Lower leg skin (tissue), 4 donors: ENCODE results near the gene HK1. TPM values are rescaled to one million over a fixed set of nuclear protein-coding genes. Genes with fewer than 3 reads are reported as not detected.
"Not testable (repeated sequence)": the region's sequence is repeated elsewhere in the genome, so short reads cannot be mapped to it uniquely, and the experiment has no call there.

Experiments
- DNase-seq, 2 donors: peaks; one replicate each; pipeline ENCODE4 v3.0.0-alpha.2; 2019; ENCODE audit warnings: low spot score in 2 of 2
- H3K4me3 ChIP-seq: fragments of 200-600 bp; sonication (generic); 2 replicates; pipeline ENCODE4 v1.5.1; 2017; ENCODE audit warnings: mild to moderate bottlenecking, low read depth; ENCODE audit not compliant: poor library complexity, severe bottlenecking
- CTCF ChIP-seq, 3 donors: fragments of 450-650 bp; IDR thresholded peaks; one replicate each; pipeline ENCODE4 v1.5.1; 2016; ENCODE audit warnings: antibody characterized with exemption in 3 of 3, mild to moderate bottlenecking in 3 of 3, moderate library complexity in 2 of 3
- POLR2A ChIP-seq, 2 donors: fragments of 450-650 bp; IDR thresholded peaks; one replicate each; pipeline ENCODE4 v1.6.1; 2016 to 2017; ENCODE audit warnings: antibody characterized with exemption in 2 of 2, mild to moderate bottlenecking in 1 of 2, moderate library complexity in 1 of 2
- WGBS, 2 donors: methylation state at CpG; one replicate each; pipeline ENCODE4 v1.1.5; 2018; 5-methylcytosine and 5-hydroxymethylcytosine counted together
- intact Hi-C: fragments of 100-400 bp; cut with DNase I; formaldehyde crosslinking; loops from one replicate; pipeline ENCODE4 v1.15.0; 2023; ENCODE audit warnings: low total_unique reads
- total RNA-seq, 4 donors: library from RNA; depleted of rRNA; stranded (reverse); fragments of >200 nt; gene quantifications; one replicate each; pipeline ENCODE4 v1.1.0, GENCODE V29; 2016

Gene HK1
- total RNA-seq, 4 donors from 2014 or later: 117 to 162 (median 158) TPM

GRCh38 chr10:69281507-69282413 is 3.5 kb downstream of the HK1 start:
- H3K4me3 ChIP-seq: no peak overlapping the region
- no peak for DNase-seq
- intact Hi-C loops: no loop called here
- WGBS, 2 donors: 79 to 87% methylated on average over 8 of the region's 8 CpGs
- no peak for TF ChIP-seq CTCF (IDR thresholded peaks at IDR 0.05)
- no peak for TF ChIP-seq POLR2A (IDR thresholded peaks at IDR 0.05)

- intact Hi-C loops, H3K4me3 ChIP-seq, DNase-seq: not testable (repeated sequence)
- WGBS, 2 donors: 76 to 87% methylated on average over 5 to 6 of the region's 6 CpGs
Measured at GRCh38 chr10:69284402-69284801, 6.1 kb downstream of the HK1 start.

GRCh38 chr10:69285699-69286098 is 7.4 kb downstream of the HK1 start:
- TF ChIP-seq CTCF (IDR thresholded peaks at IDR 0.05): no peak
- TF ChIP-seq POLR2A (IDR thresholded peaks at IDR 0.05): no peak
- 68 to 83% methylated on average over 4 of the region's 4 CpGs for WGBS, 2 donors
- H3K4me3 ChIP-seq: no peak overlapping the region
- no peak for DNase-seq
- intact Hi-C loops: no loop called here

GRCh38 chr10:69287181-69287580 is 8.9 kb downstream of the HK1 start:
- DNase-seq: no peak
- H3K4me3 ChIP-seq: no peak overlapping the region
- no peak for TF ChIP-seq CTCF (IDR thresholded peaks at IDR 0.05)
- TF ChIP-seq POLR2A (IDR thresholded peaks at IDR 0.05): no peak
- intact Hi-C loops: no loop called here
- 80 to 88% methylated on average over 4 of the region's 4 CpGs for WGBS, 2 donors

- intact Hi-C loops: no loop called here
- WGBS, 2 donors: 86 to 97% methylated on average over 4 of the region's 4 CpGs
- no peak for TF ChIP-seq POLR2A (IDR thresholded peaks at IDR 0.05)
- TF ChIP-seq CTCF (IDR thresholded peaks at IDR 0.05): no peak
- DNase-seq: no peak
- no peak overlapping the region for H3K4me3 ChIP-seq
Measured at GRCh38 chr10:69290993-69291392, 12.7 kb downstream of the HK1 start.

GRCh38 chr10:69292459-69292858 is 14.2 kb downstream of the HK1 start:
- H3K4me3 ChIP-seq: no peak overlapping the region
- DNase-seq: no peak
- 52 to 56% methylated on average over 3 of the region's 3 CpGs for WGBS, 2 donors
- TF ChIP-seq CTCF (IDR thresholded peaks at IDR 0.05) (no peak), POLR2A (IDR thresholded peaks at IDR 0.05) (no peak)
- intact Hi-C loops: no loop called here
